Measurements from ENCODE around the gene HBEGF.

The HBEGF gene

DNA sequence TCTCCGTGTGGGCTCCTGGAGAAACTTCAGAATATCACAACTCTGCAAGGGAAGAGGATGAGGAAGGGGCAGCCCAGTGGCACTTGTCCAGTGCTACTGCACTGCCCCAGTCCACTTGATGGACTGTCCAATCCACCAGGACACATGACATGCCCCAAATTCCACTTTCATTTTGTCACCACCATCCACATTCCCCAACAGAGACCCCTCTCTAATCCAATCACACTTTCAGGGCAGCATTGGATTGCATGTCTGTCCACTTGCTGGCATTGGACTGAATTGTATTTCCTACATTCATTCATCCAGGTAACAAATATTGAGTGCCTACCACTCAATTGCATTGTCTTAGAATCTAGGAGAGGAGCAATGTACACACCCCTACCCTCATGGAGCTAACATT, 14.8 kb downstream of the HBEGF start:
- no peak for DNase-seq

DNA sequence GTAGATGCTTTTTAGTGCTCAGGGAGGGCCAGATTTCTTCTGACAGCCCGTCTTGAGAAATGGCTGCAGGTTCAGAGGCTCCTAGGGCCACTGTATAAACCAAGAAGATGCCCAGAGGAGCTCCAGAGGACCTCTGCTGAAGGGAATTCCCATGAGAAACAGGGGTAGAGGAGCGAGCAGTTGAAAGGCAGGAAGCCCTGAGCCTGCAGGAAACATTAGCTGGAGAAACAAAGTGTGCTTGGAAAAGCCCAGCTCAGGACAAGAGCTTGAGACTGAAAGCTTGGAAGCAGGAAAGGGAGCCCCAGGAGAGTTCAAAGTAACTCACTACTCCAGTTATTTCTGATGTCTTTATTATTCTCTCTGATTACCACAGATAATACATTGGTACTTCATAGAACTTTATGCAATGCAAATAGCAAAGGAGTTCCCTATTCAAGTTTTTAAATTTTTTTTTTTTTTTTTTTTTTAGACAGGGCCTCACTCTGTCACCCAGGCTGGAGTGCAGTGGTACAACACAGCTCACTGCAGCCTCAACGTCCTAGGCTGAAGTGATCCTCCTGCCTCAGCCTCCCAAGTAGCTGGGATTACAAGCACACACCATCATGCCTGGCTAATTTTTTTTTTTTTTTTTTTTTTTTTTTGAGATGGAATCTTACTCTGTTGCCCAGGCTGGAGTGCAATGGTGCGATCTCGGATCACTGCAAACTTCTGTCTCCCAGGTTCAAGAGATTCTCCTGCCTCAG, 16.5 kb downstream of the HBEGF start:
- peak; percentile 41 for DNase-seq

DNA sequence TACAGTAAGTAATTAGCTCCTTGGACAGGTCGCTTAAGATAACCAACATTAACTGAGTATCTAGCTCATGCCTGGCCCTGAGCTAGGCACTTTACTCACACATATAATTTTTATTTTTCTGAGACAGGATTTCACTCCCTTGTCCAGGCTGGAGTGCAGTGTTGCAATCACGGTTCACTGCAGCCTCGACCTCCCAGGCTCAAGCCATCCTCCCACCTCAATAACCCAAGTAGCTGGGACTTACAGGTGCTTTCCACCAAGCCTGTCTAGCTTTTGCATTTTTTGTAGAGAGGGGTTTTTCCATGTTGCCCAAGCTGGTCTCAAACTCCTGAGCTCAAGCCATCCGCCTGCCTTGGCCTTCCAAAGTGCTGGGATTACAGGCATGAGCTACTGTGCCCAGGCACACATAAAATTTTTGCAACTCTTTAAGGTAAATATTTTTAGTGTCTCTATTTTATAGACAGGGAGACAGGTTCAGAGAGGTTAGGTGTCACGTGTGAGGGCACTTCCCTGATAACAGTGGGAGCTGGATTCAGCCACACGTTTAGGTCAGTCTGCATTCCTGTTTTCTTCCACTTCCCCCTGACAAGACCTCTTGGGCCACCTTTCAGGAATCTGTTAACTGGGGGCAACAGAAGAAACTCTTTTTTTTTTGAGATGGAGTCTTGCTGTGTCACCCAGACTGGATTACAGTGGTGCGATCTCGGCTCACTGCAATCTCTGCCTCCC, 18.2 kb downstream of the HBEGF start:
- DNase-seq: no peak

DNA sequence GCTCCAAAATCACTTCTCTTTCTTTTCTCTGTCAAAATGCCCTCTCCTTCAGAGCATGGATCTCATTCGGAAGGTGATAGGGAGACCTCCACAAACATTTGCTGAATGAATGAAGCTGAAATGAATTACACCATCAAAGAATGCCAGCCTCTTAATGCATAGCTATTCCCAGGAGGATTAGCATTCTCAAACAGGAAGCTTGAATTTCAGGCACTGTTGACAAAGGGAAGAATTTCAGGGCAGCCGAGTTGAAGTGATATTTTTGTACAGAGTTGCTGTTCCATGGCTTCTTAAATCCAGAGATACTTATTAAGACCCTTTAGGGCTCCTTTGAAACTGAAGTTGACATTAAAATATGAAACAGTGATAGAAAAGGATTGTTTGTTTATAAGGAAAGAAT, 18.8 kb downstream of the HBEGF start:
- DNase-seq: peak; percentile 83

DNA sequence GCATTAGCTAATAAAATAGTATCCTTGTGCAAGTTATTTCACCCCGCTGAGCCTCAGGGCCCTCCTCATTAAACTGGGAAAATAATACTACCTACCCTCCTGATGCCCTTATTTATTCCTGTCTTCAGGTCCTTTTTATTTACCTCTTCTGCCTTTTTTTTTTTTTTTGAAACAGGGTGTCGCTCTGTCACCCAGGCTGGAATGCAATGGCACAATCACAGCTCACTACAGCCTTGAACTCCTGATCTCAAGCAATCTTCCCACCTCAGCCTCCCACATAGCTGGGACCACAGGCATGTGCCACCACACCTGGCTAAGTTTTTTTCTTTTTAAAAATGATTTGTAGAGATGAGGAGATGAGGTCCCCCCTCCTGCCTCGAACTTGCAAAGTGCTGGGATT, 20.9 kb downstream of the HBEGF start:
- no peak for DNase-seq

DNA sequence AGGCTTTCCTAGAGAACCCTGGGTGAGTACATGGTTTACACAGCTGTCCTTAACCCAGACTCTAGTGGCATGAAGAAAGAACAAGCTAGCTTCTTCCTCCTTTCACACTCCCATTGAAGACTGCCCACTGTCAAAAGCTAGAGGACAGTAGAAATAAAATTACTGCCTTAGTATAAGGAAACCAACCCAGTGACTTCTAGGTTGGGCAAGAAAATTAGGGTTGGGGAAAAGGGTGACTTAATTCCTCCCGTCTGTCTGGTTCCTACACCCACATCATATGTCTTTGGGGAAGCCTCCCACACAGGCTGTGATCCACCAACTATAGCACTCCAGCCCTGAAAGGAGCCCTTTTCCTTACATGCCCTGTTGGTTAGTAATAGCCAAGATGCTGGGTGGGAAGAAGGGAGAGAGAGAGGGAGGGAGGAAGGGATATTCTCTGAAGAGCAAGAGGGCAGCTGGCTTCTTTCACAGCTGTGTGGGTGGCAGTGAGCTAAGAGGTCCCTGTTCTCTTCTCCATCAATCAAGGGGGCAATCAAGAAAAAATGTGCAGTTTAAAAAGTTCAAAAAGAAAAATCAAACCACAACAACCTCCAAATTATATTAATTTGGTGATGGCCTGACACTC, 21.7 kb downstream of the HBEGF start:
- DNase-seq: peak; percentile 72

DNA sequence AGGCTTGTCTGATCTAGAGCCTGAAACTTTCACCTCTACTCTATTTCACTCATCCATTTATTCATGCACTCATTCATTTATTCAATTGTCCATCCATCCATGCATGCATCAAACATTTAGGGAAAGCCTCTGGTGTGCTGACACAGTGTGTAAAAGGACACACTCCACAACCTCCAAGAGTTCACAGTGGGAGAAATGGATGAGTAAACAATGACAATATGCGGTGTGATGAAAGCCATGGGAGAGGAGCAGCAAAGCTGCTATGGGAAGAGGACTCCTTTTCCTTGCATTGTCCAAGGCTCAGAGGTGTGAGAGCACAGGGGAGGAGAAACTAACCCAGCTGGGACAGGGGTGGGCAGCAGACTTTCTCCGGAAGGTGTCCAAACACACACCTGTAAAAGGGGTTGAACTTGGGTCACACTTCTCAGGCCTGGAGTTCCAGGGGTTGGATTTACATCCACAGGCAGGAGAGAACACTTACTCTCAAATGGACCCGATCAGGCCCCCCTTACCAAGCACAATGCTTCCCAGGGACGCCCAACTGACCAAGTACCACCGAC, 22.3 kb downstream of the HBEGF start:
- DNase-seq: peak; percentile 26

DNA sequence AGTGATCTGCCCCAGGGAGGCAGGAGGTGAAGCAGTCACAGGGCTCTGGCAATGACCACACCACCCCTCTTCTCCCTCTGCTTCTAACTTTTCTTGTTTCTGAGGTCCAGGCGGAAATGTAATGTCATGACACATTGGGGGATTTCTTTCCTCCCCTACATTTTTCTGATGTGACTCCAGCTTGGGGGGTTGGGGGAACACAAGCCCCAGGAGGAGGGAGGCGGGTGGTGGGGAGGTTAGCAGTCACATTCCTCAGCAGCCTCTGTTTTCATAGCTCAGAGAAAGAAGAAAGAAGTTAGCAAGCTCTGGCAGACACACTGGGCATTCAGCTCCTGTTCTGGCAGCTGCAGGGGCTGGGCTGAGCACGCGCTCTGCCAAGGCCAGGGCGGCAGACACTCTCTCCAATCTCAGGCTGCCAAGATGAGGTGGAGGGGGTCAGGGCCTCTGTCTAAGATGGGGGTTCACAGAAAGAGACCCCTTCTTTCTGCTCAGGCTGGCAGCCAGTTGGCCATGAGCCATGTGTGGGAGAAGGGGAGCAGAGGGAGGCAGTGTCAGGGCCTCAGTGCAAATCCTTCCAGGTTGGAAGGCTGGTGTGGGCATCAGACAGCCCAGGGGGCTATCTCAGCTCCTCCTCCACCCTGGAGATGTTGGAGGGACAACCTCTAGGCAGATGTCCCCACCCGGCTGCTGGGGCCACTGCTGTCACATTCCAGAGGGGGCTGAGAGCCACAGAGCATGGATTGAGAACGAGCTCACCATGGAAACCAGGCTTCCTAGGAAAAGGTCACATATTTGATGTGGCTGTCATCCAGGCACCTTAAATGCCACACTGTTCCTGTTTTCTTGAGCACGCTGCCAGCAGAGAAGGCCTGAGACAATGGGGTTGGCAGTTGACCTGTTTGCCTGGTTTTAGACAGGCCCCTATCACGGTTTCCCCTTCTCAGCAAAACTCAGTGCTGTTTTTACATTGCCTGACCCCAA, 23.4 kb downstream of the HBEGF start:
- DNase-seq: peak; percentile 98

DNA sequence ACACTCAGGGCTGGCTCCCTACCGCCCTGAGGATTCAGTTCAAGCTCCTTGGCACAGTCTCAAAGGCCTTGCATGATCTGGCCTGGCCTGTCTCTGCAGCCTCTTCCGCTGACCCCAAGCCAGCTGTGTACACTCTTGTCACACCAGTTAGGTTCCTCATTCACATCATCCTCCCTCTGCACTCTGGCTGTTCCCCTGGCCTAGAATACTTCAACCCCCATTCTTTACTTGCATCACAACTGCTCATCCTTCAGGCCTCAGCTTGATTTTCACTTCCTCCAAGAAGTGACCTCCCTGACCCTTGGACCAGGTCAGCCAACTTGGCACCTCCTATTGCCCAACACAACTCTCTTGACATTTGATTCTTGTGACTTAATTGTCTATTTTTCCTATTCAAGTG, 24.6 kb downstream of the HBEGF start:
- no peak for DNase-seq

DNA sequence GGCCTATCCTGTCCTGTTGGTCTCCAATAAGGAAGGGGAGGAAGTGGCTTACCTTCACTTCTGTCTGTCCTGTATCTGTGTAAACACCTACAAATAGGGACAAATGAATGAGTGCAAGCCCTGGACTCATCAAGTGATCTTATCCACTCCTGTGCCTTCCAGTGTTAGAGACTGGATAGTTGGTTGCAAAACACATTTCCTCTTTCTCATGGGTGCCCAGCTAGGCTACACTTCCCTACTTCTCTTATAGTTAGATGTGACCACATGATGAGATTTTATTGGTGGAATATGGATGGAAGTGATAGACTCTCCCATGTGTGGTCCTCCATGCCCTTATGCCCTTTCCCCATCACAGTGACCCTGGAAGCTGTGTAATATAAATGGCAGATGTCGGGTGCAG, 26.6 kb downstream of the HBEGF start:
- no peak for DNase-seq

DNA sequence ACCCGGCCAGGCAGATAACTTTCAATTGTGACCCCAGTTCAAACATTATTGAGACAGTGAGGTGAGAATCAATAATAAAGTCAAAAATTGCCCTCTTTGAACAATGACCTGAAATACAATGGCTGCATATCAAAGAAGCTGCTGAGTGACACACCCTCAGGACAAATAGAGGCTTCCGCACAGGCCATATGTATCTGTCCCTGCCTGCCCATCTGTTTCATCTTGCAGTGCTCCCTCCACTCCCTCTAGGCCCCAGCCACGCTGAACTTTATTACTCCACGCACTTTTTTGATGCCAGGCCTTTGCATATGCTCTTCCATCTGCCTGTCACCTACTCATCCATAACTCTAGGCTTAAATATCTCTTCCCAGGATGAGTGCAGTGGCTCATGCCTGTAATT, 27.6 kb downstream of the HBEGF start:
- DNase-seq: no peak

DNA sequence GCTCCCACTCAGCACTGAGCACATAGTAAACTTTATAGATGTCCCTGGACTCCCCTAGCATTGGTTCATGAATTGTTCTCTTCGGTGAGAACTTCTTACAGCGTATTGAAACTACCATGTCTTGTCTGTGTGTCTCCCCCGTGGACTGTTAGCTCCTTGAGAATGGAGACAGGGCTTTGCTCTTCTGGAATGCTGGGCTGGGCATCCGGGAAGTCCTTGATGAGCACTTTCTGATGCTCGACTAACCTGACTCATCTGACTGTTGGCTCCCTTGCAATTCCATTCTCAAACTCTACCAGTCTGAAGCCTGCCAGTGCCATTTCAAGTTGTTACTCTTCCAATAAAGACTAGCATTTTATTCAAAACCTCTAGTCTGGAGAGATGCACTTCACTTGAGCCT, 28.5 kb downstream of the HBEGF start:
- DNase-seq: peak; percentile 60

DNA sequence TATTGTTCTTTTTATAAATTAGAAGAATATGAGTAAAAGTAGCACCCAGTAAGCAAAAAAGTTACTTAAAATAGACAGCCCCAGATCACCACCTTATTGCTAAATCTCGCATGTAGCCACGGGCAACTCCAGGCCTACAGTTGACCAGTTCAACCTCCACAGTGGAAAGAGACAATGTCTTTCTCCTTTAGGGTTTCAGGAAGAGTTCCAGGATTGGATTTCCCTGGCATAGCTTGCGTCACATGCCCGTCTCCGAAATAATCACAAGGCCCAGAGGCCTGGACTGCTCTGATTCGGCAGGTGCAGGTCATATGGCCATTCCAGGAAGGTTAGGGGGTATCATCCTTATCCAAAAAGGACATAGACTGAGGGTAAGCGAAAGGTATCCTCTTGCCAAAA, 33.6 kb downstream of the HBEGF start:
- no peak for DNase-seq

DNA sequence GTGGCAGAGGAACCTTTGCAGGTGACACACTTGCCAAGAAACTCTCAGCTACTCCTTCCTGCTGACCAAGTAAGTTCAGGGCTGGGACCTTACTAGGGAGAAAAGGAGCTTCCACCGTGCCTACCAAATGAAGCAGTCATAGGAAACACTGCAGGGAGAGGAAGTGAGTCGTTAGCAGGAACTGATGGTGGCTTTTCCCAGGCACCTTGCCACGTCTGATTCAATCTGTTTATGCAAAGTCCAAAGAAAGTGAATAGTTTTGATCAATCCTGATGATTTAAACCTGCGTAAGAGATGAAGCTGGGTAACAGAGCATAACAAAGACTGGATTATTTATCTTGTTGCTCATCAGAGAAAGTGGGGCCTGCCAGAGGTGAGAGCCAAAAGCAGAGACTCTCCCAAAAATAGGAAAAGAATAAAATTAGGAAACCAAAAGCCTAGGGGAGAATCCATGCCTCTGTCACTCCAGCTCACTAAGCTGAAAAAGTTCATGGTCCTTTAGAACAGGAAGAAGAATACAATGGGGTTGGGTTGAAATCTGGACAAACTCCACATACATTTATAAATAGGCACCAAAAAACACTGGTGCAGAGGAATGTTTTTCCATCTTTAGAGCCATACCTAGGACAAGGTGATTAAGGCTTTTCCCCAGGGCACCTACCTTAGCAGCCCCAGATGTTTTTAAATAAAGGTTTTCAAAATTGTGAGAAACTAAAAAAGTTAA, 34.2 kb downstream of the HBEGF start:
- DNase-seq: peak; percentile 79

DNA sequence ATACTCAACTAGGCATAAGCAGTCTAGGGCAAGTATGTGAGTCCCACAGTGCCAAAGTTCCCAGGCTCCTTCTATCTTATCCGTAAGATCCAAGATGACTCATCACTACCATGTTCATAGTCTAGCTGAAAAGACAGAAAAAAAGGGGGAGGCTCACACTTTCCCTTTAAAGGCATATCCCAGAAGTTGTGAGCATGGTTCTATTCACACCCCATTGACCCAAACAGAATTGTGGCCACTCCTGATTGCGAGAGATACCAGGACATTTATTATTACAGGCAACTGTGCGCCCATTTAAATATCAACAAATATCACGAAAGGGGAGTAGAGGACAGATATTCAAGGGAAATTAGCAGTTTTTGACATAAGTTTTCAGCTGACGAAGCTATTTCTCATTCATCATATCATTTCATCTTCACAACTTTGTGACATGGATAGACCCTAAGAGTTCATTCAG, 35.4 kb downstream of the HBEGF start:
- DNase-seq: peak; percentile 83

DNA sequence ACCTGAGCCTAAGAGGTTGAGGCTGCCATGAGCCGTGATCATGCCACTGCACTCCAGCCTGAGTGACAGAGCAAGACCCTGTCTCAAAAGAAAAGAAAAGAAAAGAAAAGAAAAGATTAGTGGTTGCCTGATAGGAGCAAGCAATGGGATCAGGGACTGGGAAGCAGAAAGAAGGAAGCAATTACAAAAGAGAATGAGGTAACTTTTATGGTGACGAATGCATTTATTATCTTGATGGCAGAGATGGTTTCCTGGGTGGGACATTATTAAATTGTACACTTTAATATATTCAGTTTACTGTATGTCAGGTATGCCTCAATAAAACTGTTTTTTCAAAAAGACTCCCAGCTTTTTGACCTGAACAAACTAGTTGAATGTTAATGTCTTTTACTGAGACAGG, 36.0 kb downstream of the HBEGF start:
- no peak for DNase-seq

DNA sequence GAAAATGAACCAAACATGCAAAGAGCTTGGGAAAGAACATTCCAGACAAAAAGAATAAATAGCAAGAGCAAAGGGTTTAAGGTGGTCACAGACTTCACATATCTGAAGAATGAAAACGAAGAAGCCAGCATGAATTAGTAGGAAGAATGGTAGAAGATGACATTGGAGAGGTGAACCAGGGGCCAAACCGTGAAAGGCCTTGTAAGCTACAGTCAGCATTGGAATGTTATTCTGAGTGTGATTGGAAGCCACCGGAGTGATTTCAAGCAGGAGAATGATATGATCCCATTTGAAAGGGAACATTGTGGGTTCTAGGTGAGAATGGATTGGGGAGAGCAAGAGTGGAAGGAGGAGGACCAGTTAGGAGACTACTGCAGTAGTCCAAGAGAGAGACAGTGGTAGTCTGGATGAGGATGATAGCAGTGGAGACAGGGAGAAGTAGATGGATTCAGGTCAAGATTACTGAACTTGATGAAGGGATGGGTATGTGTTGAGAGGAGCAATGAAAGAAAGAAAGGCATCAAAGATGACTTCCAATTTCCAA, 36.6 kb downstream of the HBEGF start:
- no peak for DNase-seq

DNA sequence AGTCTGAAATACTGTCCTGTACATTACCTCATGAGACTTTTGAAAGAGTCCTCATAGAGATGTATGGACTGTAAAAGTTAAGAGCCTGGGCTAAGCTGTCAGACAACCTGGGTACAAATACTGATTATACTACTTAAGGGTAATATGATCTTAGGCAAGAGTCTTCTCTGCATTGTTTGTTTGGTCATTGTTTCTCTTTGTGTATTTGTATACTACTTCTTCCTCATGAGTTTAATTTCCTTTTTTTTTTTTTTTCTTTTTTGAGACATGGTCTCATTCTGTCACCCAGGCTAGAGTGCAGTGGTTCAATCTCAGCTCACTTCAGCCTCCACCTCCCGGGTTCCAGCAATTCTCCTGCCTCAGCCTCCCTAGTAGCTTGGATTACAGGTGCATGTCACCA, 40.9 kb downstream of the HBEGF start:
- no peak for DNase-seq

DNA sequence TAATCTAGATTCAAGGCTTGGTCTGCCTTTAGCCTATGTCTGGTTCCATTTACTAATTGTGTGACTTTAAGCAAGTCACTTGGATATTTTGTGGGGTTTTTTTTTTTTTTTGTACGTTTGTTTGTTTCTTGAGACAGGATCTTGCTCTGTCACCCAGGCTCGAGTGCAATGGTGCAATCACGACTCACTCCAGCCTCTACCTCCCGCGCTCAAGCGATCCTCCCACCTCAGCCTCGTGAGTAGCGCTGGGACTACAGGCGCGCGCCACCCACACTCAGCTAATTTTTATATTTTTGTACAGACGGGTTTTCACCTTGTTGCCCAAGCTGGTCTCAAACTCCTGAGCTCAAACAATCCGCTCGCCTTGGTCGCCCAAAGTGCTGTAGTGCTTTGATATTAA, 42.4 kb downstream of the HBEGF start:
- no peak for DNase-seq

DNA sequence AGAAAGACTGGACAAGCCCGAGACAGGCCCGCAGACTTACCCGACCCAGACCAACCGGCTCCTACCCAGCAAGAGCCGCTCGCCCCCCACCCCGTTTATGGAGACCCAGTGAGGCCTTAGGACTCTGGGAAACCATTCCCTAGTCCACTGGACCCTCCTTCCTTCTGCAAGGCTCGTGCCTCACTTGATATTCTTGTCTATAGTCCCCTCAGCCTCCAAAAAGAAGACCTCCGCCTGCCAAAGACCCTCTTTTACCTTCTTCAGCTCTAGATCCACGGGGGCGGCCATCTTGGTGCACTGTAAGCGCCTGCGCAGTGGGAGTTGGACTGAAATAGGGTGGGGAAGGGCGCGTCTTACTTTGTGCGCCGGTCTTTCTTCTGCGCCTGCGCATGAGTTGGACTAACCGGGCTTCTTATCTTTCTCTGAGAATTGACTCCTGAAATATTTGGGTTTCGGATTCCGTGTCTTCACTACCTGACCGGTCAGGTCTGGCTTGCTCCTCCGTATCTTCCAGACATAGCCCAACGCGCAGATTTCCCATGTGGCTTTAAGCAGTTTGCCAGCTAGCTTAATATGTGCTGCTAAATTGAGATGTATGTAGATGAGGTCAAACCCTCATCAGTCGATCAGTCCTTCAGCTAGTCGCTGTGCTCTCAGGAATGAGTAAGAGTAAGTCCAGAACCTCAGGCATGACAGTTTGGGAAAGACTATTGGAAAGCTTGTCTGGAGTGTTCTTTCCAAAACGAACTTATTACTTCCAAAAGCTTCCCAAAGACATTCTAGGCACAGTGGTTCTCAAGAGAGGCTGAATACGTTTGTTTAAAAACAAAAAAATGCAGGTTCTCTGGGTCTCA, 43.4 kb downstream of the HBEGF start, which contains the start of gene PFDN1:
Gene PFDN1, minus strand, starts transcription at position 316 of the 854 bp plus-strand sequence. Its CDS starts 28 bp downstream, at position 288.
- DNase-seq: peak; percentile 97
